Cerebellar nuclear complex (tissue), 1 donor: Measurements from ENCODE around the gene MGMT.

Experiments
- DNase-seq, 2 experiments: peaks; one replicate each; lab custom pipeline; 2025; lab: John Stamatoyannopoulos, UW

MGMT gene

DNA sequence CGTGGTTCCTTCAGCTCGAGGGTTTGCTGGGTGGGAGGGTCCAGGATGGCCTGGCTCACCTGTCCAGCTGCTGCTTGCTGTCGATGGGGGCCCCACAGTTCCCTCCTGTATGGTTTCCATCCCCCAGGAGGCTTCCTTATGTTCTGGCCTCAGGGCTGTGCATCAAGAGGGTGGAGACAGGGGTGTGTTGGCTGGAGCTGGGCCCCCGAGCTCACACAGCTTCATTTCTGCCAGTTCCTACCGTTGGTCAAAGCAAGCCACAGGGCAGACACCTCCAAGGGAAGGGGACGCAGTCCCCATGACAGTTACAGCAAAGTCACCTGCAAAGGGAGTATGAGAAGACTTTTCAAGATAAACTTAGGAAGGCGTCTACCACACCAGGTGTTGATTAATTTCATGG, 340.2 kb downstream of the MGMT start:
- no peak for DNase-seq

GRCh38 chr10:129808092-129808983, 341.3 kb downstream of the MGMT start:
- DNase-seq, result no peak

- DNase-seq, result no peak
Measured at GRCh38 chr10:129809431-129809830, 342.4 kb downstream of the MGMT start.

- no peak for DNase-seq
Measured at GRCh38 chr10:129809841-129810240, 342.8 kb downstream of the MGMT start.

DNA sequence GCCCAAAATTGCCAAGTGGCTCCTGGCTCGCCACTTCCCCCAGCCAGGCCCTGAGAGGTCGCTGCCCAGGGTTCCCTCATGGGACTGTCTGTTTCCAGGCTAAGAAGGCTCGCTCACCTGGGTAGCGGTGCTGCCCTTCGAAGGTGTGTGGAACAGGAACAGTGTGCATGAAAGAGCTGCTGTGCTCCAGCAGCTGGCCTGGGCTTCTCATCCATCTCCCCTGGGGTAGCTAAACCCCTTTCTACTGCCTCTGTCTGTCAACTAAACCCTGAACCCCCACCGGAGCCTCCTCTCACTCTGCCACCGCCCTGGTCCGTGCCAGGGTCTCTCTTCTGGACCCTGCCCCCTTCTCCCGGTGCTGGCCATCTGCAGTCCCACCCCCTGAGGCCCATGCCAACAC, 344.2 kb downstream of the MGMT start:
- DNase-seq, result no peak

GRCh38 chr10:129812398-129812797, 345.4 kb downstream of the MGMT start:
- DNase-seq, result no peak

DNA sequence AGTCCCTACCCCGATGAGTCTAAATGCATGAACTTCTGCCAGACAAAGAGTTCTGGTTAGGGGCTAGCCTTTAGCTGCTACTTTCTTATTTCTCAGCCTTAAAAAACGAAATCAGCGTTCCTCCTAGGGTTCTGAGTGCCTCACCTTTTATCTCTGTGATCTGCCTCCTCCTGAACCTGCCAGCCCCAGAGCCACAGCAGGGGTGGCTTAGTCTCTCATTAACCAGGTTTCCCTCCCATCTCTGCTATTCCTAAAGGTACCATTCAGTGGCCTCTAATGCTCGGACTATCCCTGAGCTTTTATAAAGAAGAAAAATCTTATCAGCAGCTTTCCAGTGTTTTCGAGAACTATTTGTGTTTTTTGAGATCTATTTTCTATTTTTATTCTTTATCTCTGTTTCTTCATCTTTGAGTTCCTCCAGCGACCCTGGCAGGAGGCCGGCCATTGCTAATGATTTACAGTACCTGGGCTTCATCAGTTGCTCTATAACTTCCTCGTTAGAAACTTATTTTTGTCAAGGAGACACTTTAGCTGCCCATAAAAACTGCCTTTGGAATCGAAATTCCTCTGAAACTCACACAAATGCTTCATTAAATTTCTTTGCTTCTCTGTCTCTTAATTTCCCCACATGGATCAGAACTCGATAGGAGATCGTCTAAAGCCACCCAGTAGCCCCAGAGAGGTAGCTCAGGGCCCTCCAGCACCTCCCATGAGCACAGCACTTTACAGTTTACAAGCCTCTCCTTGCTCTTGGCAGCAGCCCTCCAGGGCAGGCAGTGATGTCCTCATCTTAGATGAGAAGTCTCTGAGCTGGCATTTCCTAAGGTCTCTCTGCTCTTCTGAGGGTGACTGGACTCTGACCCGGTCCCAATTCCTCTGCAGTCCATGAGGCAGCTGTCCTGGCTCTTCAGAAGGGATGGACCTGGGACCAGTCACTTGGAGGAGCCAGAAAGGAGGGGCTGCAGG, 347.9 kb downstream of the MGMT start:
- DNase-seq, result no peak

GRCh38 chr10:129815898-129816655, 349.0 kb downstream of the MGMT start:
- no peak for DNase-seq

- no peak for DNase-seq
Measured at GRCh38 chr10:129816656-129817045, 349.6 kb downstream of the MGMT start.
